ENCODE data around the gene CXCL3.

CXCL3 gene

DNA sequence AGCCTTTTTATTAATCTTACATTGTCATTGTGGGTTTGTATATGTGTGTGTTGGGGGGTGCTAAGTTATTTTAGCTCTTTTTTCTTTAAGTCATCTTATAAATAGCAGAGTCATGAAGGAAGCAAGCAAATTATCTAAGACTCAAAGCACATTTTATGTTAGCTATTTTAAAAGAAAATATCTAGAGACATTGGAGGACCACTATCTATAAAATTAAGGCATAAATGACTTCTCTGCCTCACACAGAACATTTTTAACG, 46.8 kb downstream of the CXCL3 start:
- Histone ChIP-seq H3K4me1 (ENCODE audit: control insufficient read depth, low read length) (no peaks in the 10 kb centered on the region), H3K27me3 (ENCODE audit: control insufficient read depth, low read length) (no peaks in the 10 kb centered on the region; the same call in 1 of the 2 replicates), H3K4me2 (ENCODE audit: low read length) (no peak overlapping the region), H3K27ac (ENCODE audit: low read depth, low read length) (no peak overlapping the region), H3K9me3 (ENCODE audit: control insufficient read depth, insufficient read depth, low read length) (no peaks in the 10 kb centered on the region), H4K20me1 (ENCODE audit: control insufficient read depth, insufficient read depth, low read depth, low read length) (no peaks in the 10 kb centered on the region), H3K9me2 (replicated peaks; ENCODE audit: control insufficient read depth, low read length) (no peaks in the 10 kb centered on the region), H3K36me3 (ENCODE audit: control insufficient read depth, low read length) (no peaks in the 10 kb centered on the region), H3F3A (ENCODE audit: control insufficient read depth, insufficient read depth) (no peaks in the 10 kb centered on the region), H3K4me3 (ENCODE audit: low read length) (no peak overlapping the region), H3K79me2 (ENCODE audit: control insufficient read depth, low read length) (no peaks in the 10 kb centered on the region)
- no peak for TF ChIP-seq EZH2phosphoT487 (IDR thresholded peaks at IDR 0.05; ENCODE audit: borderline replicate concordance, low read length)
- TF ChIP-seq, protein P1, sequence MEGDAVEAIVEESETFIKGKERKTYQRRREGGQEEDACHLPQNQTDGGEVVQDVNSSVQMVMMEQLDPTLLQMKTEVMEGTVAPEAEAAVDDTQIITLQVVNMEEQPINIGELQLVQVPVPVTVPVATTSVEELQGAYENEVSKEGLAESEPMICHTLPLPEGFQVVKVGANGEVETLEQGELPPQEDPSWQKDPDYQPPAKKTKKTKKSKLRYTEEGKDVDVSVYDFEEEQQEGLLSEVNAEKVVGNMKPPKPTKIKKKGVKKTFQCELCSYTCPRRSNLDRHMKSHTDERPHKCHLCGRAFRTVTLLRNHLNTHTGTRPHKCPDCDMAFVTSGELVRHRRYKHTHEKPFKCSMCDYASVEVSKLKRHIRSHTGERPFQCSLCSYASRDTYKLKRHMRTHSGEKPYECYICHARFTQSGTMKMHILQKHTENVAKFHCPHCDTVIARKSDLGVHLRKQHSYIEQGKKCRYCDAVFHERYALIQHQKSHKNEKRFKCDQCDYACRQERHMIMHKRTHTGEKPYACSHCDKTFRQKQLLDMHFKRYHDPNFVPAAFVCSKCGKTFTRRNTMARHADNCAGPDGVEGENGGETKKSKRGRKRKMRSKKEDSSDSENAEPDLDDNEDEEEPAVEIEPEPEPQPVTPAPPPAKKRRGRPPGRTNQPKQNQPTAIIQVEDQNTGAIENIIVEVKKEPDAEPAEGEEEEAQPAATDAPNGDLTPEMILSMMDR (IDR thresholded peaks at IDR 0.05; ENCODE audit: low read depth, low read length, poor library complexity, severe bottlenecking): no peak

DNA sequence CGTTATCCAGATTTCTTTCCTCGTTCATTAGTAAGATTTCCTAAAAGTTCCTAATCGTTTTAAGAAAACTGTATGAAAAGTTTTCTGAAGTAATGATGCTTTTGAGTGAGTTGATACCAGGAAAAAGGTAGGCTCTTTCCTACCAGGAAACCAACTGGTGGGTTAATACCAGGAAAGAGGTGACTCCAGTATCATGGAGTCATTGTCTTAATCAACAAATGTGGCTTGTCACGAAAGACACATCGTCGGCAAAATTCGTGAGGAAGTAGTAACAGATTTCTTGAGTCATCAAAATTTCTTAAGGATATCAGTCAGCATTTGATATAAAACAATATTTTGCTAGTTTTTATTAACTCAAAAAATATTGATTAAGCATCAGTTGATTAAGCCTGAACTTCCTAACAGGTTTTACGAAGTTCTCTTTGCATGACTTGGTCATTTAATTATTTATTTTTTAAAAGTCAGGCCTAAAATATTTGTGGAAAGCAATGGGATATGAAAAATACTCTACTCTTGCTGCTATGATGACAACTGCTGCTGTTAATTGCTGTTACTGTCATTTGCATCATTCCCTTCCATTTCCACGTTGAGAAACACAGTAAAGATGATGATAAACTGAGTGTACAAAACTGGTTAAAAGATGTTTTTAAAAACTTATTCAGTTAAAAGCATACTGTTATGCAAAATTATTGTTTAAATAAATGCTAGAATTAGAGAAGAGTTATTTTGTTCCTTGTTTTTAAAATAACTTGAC, 47.3 kb downstream of the CXCL3 start:
- H3K4me3 ChIP-seq (ENCODE audit: low read length): no peak overlapping the region
- no peaks in the 10 kb centered on the region for H3K9me2 ChIP-seq (replicated peaks; ENCODE audit: control insufficient read depth, low read length)
- no peaks in the 10 kb centered on the region for H3K36me3 ChIP-seq (ENCODE audit: control insufficient read depth, low read length)
- H3K27me3 ChIP-seq (ENCODE audit: control insufficient read depth, low read length): no peaks in the 10 kb centered on the region; the same call in 1 of the 2 replicates
- no peaks in the 10 kb centered on the region for H3K9me3 ChIP-seq (ENCODE audit: control insufficient read depth, insufficient read depth, low read length)
- no peak for TF ChIP-seq EZH2phosphoT487 (IDR thresholded peaks at IDR 0.05; ENCODE audit: borderline replicate concordance, low read length)
- TF ChIP-seq, protein P1 (IDR thresholded peaks at IDR 0.05; ENCODE audit: low read depth, low read length, poor library complexity, severe bottlenecking): no peak
- no peak overlapping the region for H3K4me2 ChIP-seq (ENCODE audit: low read length)
- H3K79me2 ChIP-seq (ENCODE audit: control insufficient read depth, low read length): no peaks in the 10 kb centered on the region
- H3F3A ChIP-seq (ENCODE audit: control insufficient read depth, insufficient read depth): no peaks in the 10 kb centered on the region
- no peaks in the 10 kb centered on the region for H3K4me1 ChIP-seq (ENCODE audit: control insufficient read depth, low read length)
- no peak overlapping the region for H3K27ac ChIP-seq (ENCODE audit: low read depth, low read length)
- no peaks in the 10 kb centered on the region for H4K20me1 ChIP-seq (ENCODE audit: control insufficient read depth, insufficient read depth, low read depth, low read length)

DNA sequence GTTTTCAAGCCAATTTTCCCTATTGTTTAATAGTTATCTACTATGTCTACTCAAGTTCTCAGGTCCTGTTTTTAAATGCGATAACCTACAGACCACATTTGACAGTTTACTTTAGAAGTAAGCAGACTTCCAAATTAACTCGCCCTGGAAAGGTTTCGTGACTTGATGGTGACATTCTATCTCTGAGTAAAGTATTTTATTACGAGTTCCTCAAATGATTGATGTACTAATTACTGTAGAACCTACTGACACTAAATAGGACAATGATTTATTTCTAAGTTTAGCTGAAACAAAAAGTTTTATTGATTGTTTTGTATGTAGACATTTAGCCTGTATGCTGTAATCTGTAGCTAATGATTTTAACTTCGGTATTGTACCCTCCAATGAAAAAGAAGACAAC, 48.6 kb downstream of the CXCL3 start:
- Histone ChIP-seq H3F3A (ENCODE audit: control insufficient read depth, insufficient read depth) (no peaks in the 10 kb centered on the region), H3K79me2 (ENCODE audit: control insufficient read depth, low read length) (no peaks in the 10 kb centered on the region), H3K27ac (ENCODE audit: low read depth, low read length) (no peak overlapping the region), H3K36me3 (ENCODE audit: control insufficient read depth, low read length) (no peaks in the 10 kb centered on the region), H3K9me2 (replicated peaks; ENCODE audit: control insufficient read depth, low read length) (no peaks in the 10 kb centered on the region), H3K4me3 (ENCODE audit: low read length) (no peak overlapping the region), H3K9me3 (ENCODE audit: control insufficient read depth, insufficient read depth, low read length) (no peaks in the 10 kb centered on the region), H4K20me1 (ENCODE audit: control insufficient read depth, insufficient read depth, low read depth, low read length) (no peaks in the 10 kb centered on the region), H3K4me2 (ENCODE audit: low read length) (no peak overlapping the region), H3K4me1 (ENCODE audit: control insufficient read depth, low read length) (no peaks in the 10 kb centered on the region), H3K27me3 (ENCODE audit: control insufficient read depth, low read length) (no peaks in the 10 kb centered on the region; the same call in 1 of the 2 replicates)
- TF ChIP-seq EZH2phosphoT487 (IDR thresholded peaks at IDR 0.05; ENCODE audit: borderline replicate concordance, low read length): no peak

DNA sequence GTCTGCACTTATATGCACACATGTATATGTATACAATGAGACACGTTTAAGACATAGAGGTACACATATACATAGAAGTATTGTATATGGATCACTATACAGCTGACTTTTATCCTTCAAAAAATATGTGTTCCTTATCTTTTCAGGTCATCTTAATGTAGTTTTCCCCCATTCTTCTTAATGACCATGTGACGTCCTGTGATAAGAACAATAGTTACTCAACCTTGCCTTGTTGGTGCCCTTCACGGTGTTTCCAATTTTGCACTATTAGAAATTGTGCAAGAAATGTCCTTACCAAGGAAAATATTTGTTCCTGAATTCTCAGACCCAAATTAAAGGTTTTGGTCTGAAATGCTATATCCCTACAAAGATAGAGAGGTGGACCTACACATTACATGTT, 49.5 kb downstream of the CXCL3 start:
- Histone ChIP-seq H3K4me1 (ENCODE audit: control insufficient read depth, low read length) (no peaks in the 10 kb centered on the region), H3K27ac (ENCODE audit: low read depth, low read length) (no peak overlapping the region), H3K27me3 (ENCODE audit: control insufficient read depth, low read length) (no peaks in the 10 kb centered on the region; the same call in 1 of the 2 replicates), H3K9me3 (ENCODE audit: control insufficient read depth, insufficient read depth, low read length) (no peaks in the 10 kb centered on the region), H3K9me2 (replicated peaks; ENCODE audit: control insufficient read depth, low read length) (no peaks in the 10 kb centered on the region), H3K4me3 (ENCODE audit: low read length) (no peak overlapping the region), H3K79me2 (ENCODE audit: control insufficient read depth, low read length) (no peaks in the 10 kb centered on the region), H4K20me1 (ENCODE audit: control insufficient read depth, insufficient read depth, low read depth, low read length) (no peaks in the 10 kb centered on the region), H3K4me2 (ENCODE audit: low read length) (no peak overlapping the region), H3K36me3 (ENCODE audit: control insufficient read depth, low read length) (no peaks in the 10 kb centered on the region), H3F3A (ENCODE audit: control insufficient read depth, insufficient read depth) (no peaks in the 10 kb centered on the region)
- TF ChIP-seq EZH2phosphoT487 (IDR thresholded peaks at IDR 0.05; ENCODE audit: borderline replicate concordance, low read length): no peak
- TF ChIP-seq, protein P1 (IDR thresholded peaks at IDR 0.05; ENCODE audit: low read depth, low read length, poor library complexity, severe bottlenecking): no peak

Data from DOHH2 (cell line).